Activated effector memory CD4-positive, alpha-beta T cell treated with anti-CD3 and anti-CD28 coated beads, Interleukin-2, amount 50 U/mL, for 16 hours (primary cell): ENCODE results near the gene SNAPC4.
"Not testable (repeated sequence)": the region's sequence is repeated elsewhere in the genome, so short reads cannot be mapped to it uniquely, and the experiment has no call there.

Experiments
- DNase-seq: peaks from one replicate; pipeline ENCODE4 v3.0.0-alpha.2; 2020

The SNAPC4 gene

DNA sequence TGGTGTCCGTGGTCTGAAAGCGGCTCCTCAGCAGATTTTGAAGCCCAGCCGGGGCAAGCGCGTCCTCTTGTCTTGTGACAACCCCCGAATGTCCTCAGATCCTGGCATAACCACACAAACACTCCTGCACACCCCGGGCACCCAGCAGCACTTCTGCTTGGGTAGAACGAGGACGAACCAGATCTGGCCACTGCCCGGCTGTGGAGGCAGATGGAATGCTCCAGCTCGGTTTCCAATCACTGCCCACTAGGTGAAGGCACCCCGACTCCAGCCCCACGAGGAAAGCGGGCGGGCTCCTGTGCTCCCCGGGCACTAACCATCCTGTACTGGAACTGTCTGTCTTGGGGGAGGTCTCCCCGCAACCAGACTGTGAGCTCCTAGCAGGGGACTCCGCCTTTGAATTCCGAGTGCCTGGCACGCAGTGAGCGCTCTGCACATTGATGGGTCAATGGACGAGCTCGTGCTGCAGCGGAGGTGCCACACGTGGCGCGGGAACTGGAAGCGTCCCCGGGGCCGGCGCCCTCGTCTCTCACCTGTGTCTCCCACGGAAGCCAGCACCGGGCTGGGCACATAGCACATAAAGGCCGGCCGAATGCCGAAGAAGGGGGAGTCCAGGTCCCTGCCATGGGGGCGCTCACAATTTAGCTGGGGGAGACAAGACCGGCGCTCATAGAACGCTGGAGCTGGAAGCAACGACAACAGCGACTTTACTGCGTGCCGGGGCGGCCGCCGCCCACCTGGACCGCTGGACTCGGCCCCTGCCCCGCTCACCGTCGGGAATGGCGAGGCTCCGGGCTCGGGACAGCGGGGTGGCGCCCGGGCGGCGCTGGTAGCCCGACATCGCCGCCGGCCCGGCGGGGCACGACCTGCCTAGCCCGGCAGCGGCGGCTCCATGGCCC lies 9.8 kb upstream of the SNAPC4 start:
- DNase-seq = peak; percentile 78

GRCh38 chr9:136407911-136408310 lies 7.9 kb upstream of the SNAPC4 start:
- DNase-seq = no peak

DNA sequence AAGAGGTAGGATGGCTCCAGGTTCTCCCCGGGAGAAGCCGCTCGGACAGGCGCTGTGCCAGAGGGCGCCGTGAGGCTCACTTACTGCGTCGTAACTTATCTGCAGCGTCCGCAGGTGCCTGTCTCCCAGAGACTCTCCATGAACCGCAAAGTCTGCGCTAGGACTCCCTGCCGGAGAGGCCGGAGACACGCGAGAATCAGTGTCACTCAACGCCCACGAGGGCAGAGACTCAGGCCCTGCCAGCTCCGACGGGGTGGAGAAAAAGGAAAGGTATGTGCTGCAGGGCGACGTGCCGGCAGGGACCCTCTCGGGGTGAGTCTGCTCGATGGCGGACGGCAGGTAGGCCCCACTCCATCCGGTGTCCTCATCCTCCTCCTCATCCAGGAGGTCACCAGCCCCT lies 7.1 kb upstream of the SNAPC4 start:
- not testable (repeated sequence) for DNase-seq

DNA sequence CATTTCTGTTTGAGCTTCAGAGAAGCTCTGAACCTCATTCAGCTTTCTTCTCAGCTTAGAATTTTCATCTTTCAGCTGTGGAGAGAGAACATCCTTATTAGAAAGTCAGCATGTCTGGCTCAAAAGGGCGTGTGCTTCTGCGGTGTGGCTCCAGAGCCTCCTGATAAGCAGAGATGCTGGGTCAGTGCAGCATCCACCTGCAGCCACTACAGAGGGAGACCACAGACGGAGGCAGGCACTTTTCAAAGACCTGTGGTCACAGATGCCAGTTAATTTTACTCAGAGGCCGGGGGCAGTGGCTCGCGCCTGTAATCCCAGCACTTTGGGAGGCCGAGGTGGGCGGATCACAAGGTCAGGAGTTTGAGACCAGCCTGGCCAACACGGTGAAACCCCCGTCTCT lies 5.9 kb upstream of the SNAPC4 start:
- not testable (repeated sequence) for DNase-seq

GRCh38 chr9:136405481-136405880 lies 5.5 kb upstream of the SNAPC4 start:
- DNase-seq = no peak

GRCh38 chr9:136404801-136405136 lies 4.8 kb upstream of the SNAPC4 start:
- DNase-seq = peak; percentile 71

- DNase-seq = peak; percentile 83
Measured at GRCh38 chr9:136403915-136404800, 4.2 kb upstream of the SNAPC4 start.

DNA sequence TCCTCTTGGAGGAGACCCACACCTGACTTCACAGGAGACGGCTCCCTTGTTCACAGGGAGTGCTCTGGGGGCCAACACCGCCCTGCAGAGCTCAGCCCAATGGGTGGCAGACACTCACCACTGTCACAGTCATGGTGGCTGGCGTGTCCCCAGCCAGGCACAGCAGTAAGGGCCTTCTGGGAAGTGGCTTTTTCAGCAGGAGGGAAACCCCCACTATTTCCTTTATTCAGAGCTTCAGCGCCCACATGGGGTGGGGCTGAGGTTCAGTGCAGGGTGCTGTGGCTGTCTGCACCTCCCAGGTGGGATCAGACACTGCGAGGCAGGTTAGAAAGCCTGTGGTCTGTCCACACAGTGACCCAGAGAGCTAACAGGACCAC lies 3.6 kb upstream of the SNAPC4 start:
- peak; percentile 92 for DNase-seq

- no peak for DNase-seq
Measured at GRCh38 chr9:136402067-136402466, 2.1 kb upstream of the SNAPC4 start.

- no peak for DNase-seq
Measured at GRCh38 chr9:136401173-136401922, 1.4 kb upstream of the SNAPC4 start.

DNA sequence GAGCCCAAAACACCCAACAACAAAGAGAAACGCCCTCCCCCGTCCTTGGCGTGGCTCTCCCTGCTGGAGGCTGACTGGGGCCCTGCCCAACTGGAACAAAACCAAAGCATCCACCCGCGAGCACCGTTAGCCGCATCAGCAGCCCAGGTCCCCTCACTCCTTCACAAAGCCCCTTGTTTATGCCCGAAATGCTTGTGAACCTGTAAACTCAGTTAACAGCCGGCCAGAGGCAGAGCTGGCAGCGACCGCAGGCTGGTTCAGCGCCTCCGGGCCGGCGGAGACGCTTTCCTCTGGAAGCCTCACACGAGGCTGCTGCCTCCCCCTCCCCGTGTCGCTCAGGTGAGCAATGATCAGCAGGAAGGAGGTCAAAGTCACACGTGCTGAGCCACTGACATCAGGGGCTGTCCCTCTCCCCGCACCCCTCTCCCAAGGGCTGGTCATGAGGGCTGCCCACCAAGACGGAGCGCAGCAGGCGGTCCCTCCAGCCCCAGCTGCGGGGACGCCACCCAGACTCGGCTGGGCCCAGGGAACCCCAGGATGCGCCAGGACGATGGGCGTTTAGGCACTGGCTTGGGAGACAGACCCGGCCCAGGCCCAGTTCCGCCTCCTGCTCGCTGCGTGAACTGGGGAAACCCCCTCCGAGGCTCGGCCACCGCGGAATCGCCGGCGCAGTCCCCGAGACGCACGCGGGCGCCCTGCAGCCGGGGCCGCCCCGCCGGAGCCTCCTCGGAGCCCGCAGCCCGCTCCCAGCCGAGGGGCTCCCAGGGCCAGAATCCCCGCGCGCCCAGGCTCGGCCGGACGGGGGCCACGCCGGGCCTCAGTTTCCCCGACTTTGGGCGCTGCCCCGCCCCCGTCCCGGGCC lies 563 bp downstream of the SNAPC4 start:
- peak; percentile 82 for DNase-seq

DNA sequence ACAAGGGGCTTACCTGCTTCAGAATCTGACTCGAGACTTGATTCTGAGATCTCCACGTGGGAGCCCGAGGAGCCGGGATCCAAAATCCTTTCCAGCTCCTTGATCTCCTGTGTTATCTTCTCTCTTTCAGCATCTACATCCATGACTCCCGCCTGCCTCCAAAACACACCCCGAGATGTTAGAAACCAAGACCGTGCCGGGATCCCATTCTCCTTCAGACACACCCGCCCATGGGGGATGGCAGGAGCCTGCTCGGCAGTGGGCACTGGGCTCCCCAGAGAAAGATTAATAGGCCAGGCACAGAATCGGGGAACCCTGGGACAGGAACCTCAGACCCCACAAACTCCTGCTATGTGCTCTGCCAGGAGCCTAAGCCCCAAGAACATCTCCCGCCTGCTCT lies 1.7 kb downstream of the SNAPC4 start:
- no peak for DNase-seq

DNA sequence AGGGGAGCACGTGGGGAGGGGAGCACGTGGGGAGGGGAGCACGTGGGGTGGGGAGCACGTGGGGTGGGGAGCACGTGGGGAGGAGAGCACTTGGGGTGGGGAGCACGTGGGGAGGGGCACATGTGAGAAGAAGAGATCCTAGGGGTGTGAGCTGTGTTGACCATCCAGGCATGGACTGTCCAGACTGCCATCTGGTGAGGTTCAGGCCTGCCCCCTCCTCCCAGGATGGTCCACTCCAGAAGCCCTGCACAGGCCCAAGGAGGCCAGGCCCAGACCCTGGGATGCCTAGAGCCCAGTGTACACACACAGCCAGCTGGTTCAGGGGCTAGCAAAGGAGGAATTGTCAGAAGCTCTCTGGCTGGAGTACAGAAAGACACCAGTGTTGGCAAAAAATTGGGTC lies 2.3 kb downstream of the SNAPC4 start:
- DNase-seq = no peak

- no peak for DNase-seq
Measured at GRCh38 chr9:136396219-136396515, 3.8 kb downstream of the SNAPC4 start.

GRCh38 chr9:136395345-136396218 lies 4.4 kb downstream of the SNAPC4 start:
- DNase-seq = no peak

GRCh38 chr9:136395020-136395340 lies 5.0 kb downstream of the SNAPC4 start:
- no peak for DNase-seq

GRCh38 chr9:136394312-136395019 lies 5.5 kb downstream of the SNAPC4 start:
- DNase-seq = no peak

DNA sequence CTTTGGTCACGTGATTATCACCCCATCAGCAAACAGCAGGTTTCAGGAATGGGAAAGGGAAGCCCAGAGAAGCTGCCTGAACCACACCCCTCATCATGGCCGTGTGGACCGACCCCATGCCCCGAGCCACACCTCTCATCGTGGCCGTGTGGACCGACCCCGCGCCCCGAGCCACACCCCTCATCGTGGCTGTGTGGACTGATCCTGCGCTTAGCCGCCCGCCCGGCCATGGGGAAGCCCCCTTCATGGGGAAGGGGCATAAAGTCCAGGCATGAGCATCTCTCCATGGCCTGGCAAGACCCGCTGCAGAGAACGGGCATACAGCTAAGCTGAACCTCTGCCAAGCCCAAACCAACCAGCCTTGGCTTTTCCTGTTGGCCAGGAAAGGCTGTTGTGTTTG lies 6.4 kb downstream of the SNAPC4 start:
- no peak for DNase-seq

- DNase-seq = no peak
Measured at GRCh38 chr9:136392538-136393449, 7.2 kb downstream of the SNAPC4 start.
